B cell (primary cell): ENCODE results near the gene NEK6.

Experiments used
- CTCF ChIP-seq: fragments of 200-600 bp; IDR thresholded peaks from one replicate; pipeline ENCODE4 v1.8.0; 2022; ENCODE audit warnings: antibody characterized with exemption, mild to moderate bottlenecking
- EZH2 ChIP-seq: IDR thresholded peaks from 2 replicates; pipeline ENCODE4 v1.6.1; 2012; ENCODE audit warnings: borderline replicate concordance, low read depth, mild to moderate bottlenecking, moderate library complexity, low read length; ENCODE audit not compliant: insufficient read depth, poor library complexity, severe bottlenecking

DNA sequence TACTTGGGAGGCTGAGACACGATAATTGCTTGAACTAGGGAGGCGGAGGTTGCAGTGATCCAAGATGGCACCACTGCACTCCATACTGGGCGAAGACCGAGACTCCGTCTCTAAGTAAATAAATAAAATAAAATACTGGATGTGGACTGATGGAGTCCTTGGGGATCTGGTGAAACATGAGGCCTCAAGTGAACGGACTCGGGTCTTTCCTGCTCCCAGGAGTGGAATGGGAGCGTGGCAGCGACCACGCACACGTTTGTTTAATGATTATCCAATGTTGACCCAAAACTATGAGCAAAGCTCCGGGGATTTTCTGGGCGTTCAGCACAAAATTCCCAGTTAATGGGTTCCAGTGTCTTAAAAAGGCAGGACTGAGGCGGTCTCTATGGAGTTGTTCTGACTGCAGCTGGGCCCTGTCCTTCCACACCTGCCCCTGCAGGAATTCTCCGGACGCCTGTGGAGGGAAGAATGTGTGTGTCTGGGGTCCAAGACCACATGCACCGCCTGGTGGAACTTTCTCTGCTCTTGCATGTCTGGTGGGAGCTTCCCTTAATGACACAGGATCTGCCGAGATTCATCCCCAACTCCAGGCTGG is 26.6 kb downstream of the NEK6 start:
- TF ChIP-seq CTCF (no peak), EZH2 (no peak)
